ENCODE results near the gene UGT1A9.
A peak's percentile ranks its signal among the peaks of the same experiment; 100 is the strongest.

The UGT1A9 gene

GRCh38 chr2:233758849-233759248, 87.2 kb downstream of the UGT1A9 start:
- DNase-seq (ENCODE audit: low read depth): peak; percentile 6

- no peak for DNase-seq (ENCODE audit: low read depth)
These were observed 88.3 kb downstream of the UGT1A9 start, which contains the start of gene UGT1A1 for GRCh38 chr2:233760043-233760442. TSS of gene UGT1A1 (plus strand) at chr2:233760270. CDS start at chr2:233760288, 18 bp downstream.

GRCh38 chr2:233761040-233761769, 89.5 kb downstream of the UGT1A9 start:
- no peak for DNase-seq (ENCODE audit: low read depth)

- peak; percentile 76 for DNase-seq (ENCODE audit: low read depth)
These were observed 92.6 kb downstream of the UGT1A9 start for GRCh38 chr2:233764264-233764663.

- DNase-seq (ENCODE audit: low read depth): peak; percentile 18
These were observed 93.1 kb downstream of the UGT1A9 start for GRCh38 chr2:233764761-233765160.

- no peak for DNase-seq (ENCODE audit: low read depth)
These were observed 94.7 kb downstream of the UGT1A9 start for GRCh38 chr2:233766416-233766815.

- DNase-seq (ENCODE audit: low read depth): no peak
These were observed 96.4 kb downstream of the UGT1A9 start for GRCh38 chr2:233768076-233768475.

- DNase-seq (ENCODE audit: low read depth): no peak
These were observed 97.6 kb downstream of the UGT1A9 start for GRCh38 chr2:233769260-233769659.

GRCh38 chr2:233772153-233772552, 100.5 kb downstream of the UGT1A9 start:
- no peak for DNase-seq (ENCODE audit: low read depth)

GRCh38 chr2:233772583-233772982, 100.9 kb downstream of the UGT1A9 start:
- peak; percentile 4 for DNase-seq (ENCODE audit: low read depth)

GRCh38 chr2:233773854-233774253, 102.2 kb downstream of the UGT1A9 start:
- no peak for DNase-seq (ENCODE audit: low read depth)

- DNase-seq (ENCODE audit: low read depth): no peak
These were observed 103.7 kb downstream of the UGT1A9 start for GRCh38 chr2:233775414-233775813.

GRCh38 chr2:233778030-233778429, 106.3 kb downstream of the UGT1A9 start, which contains the start of gene MROH2A:
TSS of gene MROH2A (plus strand) at chr2:233778330. CDS start at chr2:233779359, 1,029 bp downstream.
- no peak for DNase-seq (ENCODE audit: low read depth)

- DNase-seq (ENCODE audit: low read depth): no peak
These were observed 108.0 kb downstream of the UGT1A9 start for GRCh38 chr2:233779722-233780121.

GRCh38 chr2:233780771-233781170, 109.1 kb downstream of the UGT1A9 start:
- peak; percentile 5 for DNase-seq (ENCODE audit: low read depth)

- DNase-seq (ENCODE audit: low read depth): no peak
These were observed 117.9 kb downstream of the UGT1A9 start for GRCh38 chr2:233789554-233789953.

GRCh38 chr2:233791151-233791882, 119.6 kb downstream of the UGT1A9 start:
- no peak for DNase-seq (ENCODE audit: low read depth)

GRCh38 chr2:233791883-233792329, 120.2 kb downstream of the UGT1A9 start:
- no peak for DNase-seq (ENCODE audit: low read depth)

- no peak for DNase-seq (ENCODE audit: low read depth)
These were observed 121.0 kb downstream of the UGT1A9 start for GRCh38 chr2:233792720-233793119.

- no peak for DNase-seq (ENCODE audit: low read depth)
These were observed 121.9 kb downstream of the UGT1A9 start for GRCh38 chr2:233793465-233794127.

- no peak for DNase-seq (ENCODE audit: low read depth)
These were observed 122.5 kb downstream of the UGT1A9 start for GRCh38 chr2:233794128-233794658.

- no peak for DNase-seq (ENCODE audit: low read depth)
These were observed 124.1 kb downstream of the UGT1A9 start for GRCh38 chr2:233795735-233796171.

Measured in EH (cell line).